Left cardiac atrium (tissue), 4 donors: ENCODE results near the gene TMEM51. TPM values are rescaled to one million over a fixed set of nuclear protein-coding genes. Genes with fewer than 3 reads are reported as not detected.
A peak's percentile ranks its signal among the peaks of the same experiment; 100 is the strongest.

Source experiments
- ATAC-seq, 2 donors: fragments of 200-7000 bp; cut with Tn5 transposase; one replicate each; pipeline ENCODE4 v1.9.1; 2020; ENCODE audit warnings: mild to moderate bottlenecking in 2 of 2, moderate library complexity in 2 of 2
- DNase-seq: peaks from one replicate; pipeline ENCODE4 v3.0.0-alpha.2; 2020
- intact Hi-C, 2 donors: fragments of 100-400 bp; cut with DNase I; formaldehyde crosslinking; loops; one replicate each; pipeline versions ENCODE4 v1.14.1 to v1.15.1; 2022 to 2023
- total RNA-seq, 2 donors: library from RNA; stranded (reverse); fragmentation: NEBNext Ultra II Directional; extraction: Animal tissue kit (Norgen Biotek cat#: 25700); gene quantifications; one replicate each; pipeline ENCODE4 v1.2.1, GENCODE V29; 2021
- donor health status: DM: no; HTN: yes; CAD: no.
- donor health status: DM: no; HTN: yes; CAD: no; lungs with severe emphysema.
- donor health status: DM: yes; HTN: yes; CAD: no.
- donor health status: Dilated cardiomyopathy.

The TMEM51 gene
- total RNA-seq, 2 donors from 2014 or later, result 4.2 to 4.3 TPM

DNA sequence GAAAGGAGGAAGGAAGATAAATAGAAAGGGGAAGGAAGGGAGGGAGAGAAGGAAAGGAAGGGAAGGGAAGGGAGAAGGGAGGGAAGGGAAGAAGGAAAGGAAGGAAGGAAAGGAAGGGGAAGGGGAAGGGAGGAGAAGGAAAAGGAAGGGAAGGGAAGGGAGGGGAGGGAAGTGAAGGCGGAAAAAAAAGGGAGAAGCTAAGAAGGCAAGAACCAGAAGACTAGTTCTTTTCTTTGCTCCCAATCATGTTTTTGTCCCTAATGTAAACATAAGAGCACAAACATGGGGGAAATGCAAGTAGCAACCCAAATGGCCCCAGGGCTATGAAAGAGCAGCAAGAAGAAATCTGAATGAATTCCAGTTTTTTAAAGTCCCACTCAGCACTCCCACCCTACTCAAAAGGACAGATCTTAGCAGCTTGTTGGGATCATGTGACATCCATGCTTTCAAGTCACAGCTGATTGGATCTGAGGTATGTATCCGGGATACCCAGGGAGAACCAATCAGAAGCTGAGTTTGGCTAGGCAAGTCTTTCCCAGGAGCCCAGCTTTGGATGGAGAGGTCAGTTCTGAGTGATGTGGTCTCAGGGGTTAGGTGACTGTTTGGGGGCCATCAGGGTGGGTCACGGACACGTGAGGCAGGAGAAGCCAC is 69.2 kb downstream of the TMEM51 start:
- intact Hi-C loops, result no loop called here
- DNase-seq, result no peak
- ATAC-seq, result no peak

DNA sequence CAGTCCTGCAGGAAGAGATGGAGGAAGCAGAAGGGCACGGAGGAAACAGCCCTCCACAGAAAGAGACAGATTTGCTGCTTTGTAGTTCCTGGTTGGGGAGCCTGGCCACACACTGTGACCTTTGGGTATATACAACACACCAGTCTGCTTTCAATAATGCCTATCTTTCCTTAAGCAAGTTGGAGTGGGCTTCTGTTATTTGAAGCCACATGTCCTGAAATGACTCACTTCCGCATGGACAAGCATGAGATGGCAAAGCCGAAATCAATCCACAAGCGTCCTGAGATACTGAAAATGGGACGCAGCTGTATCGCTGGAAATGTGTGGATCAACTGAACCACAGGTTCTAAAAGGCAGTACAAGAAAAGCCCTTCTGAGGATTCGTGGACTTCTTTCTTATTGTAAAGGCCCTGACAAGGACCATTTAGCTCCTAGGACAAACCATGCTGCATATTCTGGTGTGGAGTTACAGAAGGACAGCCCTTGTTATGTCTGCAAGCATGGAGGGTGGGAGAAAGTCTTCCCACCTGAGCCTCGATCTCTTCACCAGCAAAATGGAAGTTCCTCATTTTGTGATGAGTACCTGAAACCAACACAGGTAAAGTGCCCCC is 70.8 kb downstream of the TMEM51 start:
- ATAC-seq (peak in 1 of 2 donors; percentile 56), DNase-seq (no peak)
- intact Hi-C loops, result no loop called here

DNA sequence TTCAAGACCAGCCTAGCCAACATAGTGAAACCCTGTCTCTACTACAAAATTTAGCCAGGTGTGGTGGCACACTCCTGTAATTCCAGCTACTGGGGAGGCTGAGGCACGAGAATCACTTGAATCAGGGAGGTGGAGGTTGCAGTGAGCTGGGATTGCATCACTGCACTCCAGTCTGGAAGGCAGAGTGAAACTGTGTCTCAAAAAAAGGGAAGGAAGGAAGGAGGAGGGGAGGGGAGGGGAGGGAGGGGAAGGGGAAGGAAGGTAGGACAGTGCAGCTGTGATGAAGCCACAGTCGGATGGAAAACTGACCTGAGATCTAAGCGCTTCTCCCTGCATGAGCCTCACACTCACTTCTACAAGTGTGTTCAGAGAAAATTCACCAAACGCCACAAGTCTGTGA is 71.4 kb downstream of the TMEM51 start:
- intact Hi-C loops, result no loop called here
- ATAC-seq (no peak), DNase-seq (no peak)

DNA sequence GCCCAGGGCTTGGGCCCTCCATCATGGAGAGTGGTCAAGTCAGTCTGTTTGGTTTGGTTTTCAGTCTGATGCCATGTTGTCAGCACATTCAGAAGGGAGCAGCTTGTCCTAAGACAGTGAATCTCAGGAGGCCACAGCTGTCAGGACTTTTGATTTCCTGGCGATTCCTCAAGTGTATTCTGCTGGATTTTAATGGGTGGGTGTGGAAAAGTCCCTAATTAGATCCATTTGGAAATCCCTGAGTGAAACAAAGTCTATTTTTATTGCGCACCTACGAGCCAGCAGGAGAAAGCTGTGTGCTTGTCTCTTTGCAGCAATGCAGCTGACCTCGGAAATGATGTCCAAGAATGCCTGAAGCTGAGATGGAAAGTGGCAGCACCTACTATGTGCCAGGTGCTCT is 71.9 kb downstream of the TMEM51 start:
- DNase-seq (no peak), ATAC-seq (peak in 1 of 2 donors; percentile 27)
- intact Hi-C loops, result no loop called here

DNA sequence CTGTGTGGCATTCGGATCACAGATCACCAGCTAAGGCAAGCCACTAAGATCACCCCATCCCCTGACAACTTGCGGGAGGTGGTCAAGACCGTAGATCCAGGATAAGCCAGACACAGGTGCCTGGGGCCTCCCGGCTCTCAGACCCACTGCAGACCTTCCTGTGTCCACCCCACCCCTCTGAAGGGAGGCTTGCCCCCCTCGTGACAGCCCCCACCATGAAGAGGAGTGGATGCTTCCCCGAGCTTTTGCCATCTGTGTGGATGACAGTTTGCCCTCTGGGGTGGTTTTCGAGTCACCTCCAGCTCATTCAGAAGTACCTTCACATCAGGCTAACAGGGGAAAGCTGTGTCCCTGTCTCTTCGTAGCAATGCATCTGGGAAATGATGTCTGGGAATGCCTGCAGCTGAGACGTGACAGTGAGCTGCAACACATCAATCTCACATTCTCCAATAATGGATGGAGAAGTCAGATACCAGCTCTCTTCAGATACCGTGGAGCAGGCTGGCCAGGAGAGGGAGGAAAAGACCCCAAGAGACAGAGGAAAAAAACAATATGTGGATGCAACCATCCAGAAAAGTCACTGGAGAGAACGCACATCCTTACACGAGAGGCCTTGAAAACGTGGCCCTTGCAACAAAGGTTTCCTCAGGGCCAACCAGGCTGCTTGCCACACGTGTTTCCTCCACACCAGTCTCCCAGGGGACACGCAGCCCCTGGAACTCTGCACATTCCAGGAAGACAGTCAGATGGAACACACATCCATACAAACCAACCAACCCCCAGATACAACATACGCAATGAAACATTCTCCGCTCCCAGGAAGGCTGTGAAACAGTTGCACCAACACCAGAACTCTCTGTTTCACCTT is 73.1 kb downstream of the TMEM51 start:
- ATAC-seq (no peak), DNase-seq (no peak)

GRCh38 chr1:15229707-15230131 is 76.2 kb downstream of the TMEM51 start:
- ATAC-seq (no peak), DNase-seq (no peak)
- intact Hi-C loops, result no loop called here

More for the DNA sequence above, 73.1 kb downstream of the TMEM51 start:
- intact Hi-C loops, result no loop called here

GRCh38 chr1:15231714-15232201 is 78.2 kb downstream of the TMEM51 start:
- DNase-seq, result no peak
- ATAC-seq, result peak in 1 of 2 donors; percentile 14
- intact Hi-C loops, result no loop called here

GRCh38 chr1:15233689-15234088 is 80.1 kb downstream of the TMEM51 start:
- DNase-seq (no peak), ATAC-seq (no peak)
- intact Hi-C loops, result no loop called here

GRCh38 chr1:15236321-15236721 is 82.8 kb downstream of the TMEM51 start:
- intact Hi-C loops, result no loop called here
- DNase-seq (no peak), ATAC-seq (no peak)

DNA sequence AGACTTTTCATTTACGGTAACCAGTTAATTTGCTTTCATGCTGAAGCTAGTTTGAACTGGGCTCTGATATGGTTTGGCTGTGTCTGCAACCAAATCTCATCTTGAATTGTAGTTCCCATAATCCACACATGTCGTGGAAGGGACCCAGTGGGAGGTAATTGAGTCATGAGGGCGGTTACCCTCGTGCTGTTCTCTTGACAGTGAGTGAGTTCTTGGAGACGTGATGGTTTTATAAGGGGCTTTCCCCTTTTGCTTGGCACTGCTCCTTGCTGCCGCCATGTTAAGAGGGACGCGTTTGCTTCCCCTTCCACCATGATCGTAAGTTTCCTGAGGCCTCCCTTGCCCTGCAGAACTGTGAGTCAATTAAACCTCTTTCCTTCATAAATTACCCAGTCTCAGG is 83.2 kb downstream of the TMEM51 start:
- intact Hi-C loops, result no loop called here
- no peak for ATAC-seq
- DNase-seq, result no peak

- intact Hi-C loops, result no loop called here
- DNase-seq, result no peak
- ATAC-seq, result no peak
Measured at GRCh38 chr1:15238789-15239188, 85.2 kb downstream of the TMEM51 start.

- no peak for DNase-seq
- no peak for ATAC-seq
- intact Hi-C loops, result no loop called here
Measured at GRCh38 chr1:15242766-15243165, 89.2 kb downstream of the TMEM51 start.

GRCh38 chr1:15243275-15244043 is 89.9 kb downstream of the TMEM51 start:
- ATAC-seq (peak in 1 of 2 donors; percentile 32), DNase-seq (no peak)
- intact Hi-C loops, result no loop called here

DNA sequence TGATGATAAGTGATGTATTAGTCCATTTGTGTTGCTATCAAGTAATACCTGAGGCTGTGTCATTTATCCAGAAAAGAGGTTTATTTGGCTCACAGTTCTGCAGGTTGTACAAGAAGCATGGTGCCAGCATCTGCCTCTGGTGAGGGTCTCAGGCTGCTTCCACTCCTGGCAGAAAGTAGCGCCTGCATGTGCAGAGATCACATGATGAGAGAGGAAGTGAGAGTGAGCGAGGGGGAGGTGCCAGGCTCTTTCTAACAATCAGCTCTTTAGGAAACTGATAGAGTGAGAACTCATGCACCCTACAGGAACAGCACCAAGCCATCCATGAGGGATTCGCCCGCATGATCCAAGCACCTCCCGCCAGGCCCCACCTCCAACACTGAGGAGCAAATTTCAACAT is 91.3 kb downstream of the TMEM51 start:
- ATAC-seq (no peak), DNase-seq (no peak)
- intact Hi-C loops, result no loop called here

GRCh38 chr1:15245593-15246360 is 92.2 kb downstream of the TMEM51 start:
- peak in 1 of 2 donors; percentile 48 for ATAC-seq
- intact Hi-C loops, result no loop called here

GRCh38 chr1:15246960-15247614 is 93.5 kb downstream of the TMEM51 start, which contains the start of gene FHAD1:
TSS of gene FHAD1 (plus strand) at chr1:15247223. CDS start at chr1:15251785, 4,562 bp downstream.
- intact Hi-C loops, result no loop called here
- DNase-seq, result peak; percentile 59
- peak; percentile 79 to 85 for ATAC-seq

More at GRCh38 chr1:15245593-15246360, 92.2 kb downstream of the TMEM51 start:
- DNase-seq, result no peak

DNA sequence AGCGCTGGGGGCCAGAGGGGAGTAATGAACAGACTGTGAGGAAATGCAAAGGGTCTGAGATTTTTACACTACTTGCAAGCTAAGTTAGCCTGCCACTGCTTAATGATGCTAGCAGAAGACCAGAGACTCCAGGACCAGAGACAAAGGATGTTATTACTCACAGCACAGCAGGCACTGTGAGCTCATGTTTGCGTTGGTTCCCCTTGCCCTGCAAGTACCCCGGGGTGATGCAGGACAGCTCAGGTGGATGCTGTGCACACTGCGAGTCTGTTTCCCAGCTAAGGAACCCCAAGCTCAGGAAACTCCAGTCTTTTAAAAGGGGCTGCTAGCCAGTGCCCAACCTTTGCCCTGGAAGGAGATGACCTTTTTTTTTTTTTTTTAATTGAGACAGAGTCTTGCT is 94.7 kb downstream of the TMEM51 start:
- no peak for ATAC-seq
- DNase-seq, result no peak
- intact Hi-C loops, result no loop called here

DNA sequence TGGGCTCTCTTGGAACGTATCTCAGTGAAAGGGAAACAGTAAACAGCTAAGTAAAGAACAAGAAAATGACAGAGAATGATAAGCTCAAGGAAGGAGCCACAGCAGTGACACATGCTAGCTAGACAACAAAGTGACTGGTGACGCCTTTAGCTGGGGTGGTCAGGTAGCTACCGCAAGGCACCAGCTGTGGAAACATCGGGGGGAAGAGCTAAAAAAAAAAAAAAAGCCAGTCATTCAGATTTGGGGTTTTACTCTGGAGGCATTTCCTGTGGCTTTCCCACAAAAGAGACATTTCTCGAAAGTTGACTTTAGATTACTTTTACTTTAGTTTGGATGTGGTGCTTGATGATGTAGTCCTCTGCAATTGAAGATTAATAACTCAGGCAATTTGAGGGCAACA is 95.5 kb downstream of the TMEM51 start:
- intact Hi-C loops, result no loop called here
- ATAC-seq (no peak), DNase-seq (no peak)
